H9 (cell line): ENCODE measurements around the gene PTGER2. TPM values are rescaled to one million over a fixed set of nuclear protein-coding genes. Genes with fewer than 3 reads are reported as not detected.

ENCODE experiments used
- DNase-seq: peaks from one replicate; pipeline ENCODE4 v3.0.0-alpha.2; 2017
- H2AFZ ChIP-seq: one replicate; pipeline ENCODE4 v1.6.1; 2013; ENCODE audit warnings: mild to moderate bottlenecking, low read length, control low read depth, moderate library complexity
- H2AK5ac ChIP-seq: 2 replicates; pipeline ENCODE4 v1.6.1; 2013; ENCODE audit warnings: low read length, control low read depth, mixed read lengths; ENCODE audit not compliant: insufficient read length
- H2BK120ac ChIP-seq: one replicate; pipeline ENCODE4 v1.6.1; 2013; ENCODE audit warnings: low read depth, mild to moderate bottlenecking, low read length, control low read depth, inconsistent platforms; ENCODE audit not compliant: poor library complexity, severe bottlenecking
- H2BK12ac ChIP-seq: 2 replicates; pipeline ENCODE4 v1.6.1; 2013; ENCODE audit warnings: low read length, control low read depth, mixed read lengths, low read depth; ENCODE audit not compliant: insufficient read length
- H2BK15ac ChIP-seq: 2 replicates; pipeline ENCODE4 v1.6.1; 2013; ENCODE audit warnings: low read depth, low read length, control low read depth
- H2BK20ac ChIP-seq: one replicate; pipeline ENCODE4 v1.6.1; 2013; ENCODE audit warnings: low read depth, mild to moderate bottlenecking, low read length, control low read depth, inconsistent platforms; ENCODE audit not compliant: poor library complexity, severe bottlenecking
- H2BK5ac ChIP-seq: 2 replicates; pipeline ENCODE4 v1.6.1; 2013; ENCODE audit warnings: low read length, control low read depth, mixed read lengths; ENCODE audit not compliant: insufficient read length
- H3K14ac ChIP-seq: 2 replicates; pipeline ENCODE4 v1.6.1; 2013; ENCODE audit warnings: low read length, control low read depth; ENCODE audit not compliant: insufficient read depth
- H3K18ac ChIP-seq: 2 replicates; pipeline ENCODE4 v1.6.1; 2013; ENCODE audit warnings: low read depth, mild to moderate bottlenecking, mixed read lengths, low read length, control low read depth; ENCODE audit not compliant: insufficient read length
- H3K23ac ChIP-seq: 2 replicates; pipeline ENCODE4 v1.6.1; 2013; ENCODE audit warnings: low read length, control low read depth, mixed read lengths, low read depth; ENCODE audit not compliant: insufficient read length
- H3K23me2 ChIP-seq: 2 replicates; pipeline ENCODE4 v1.6.1; 2013; ENCODE audit warnings: low read depth, mild to moderate bottlenecking, mixed read lengths, low read length, control low read depth; ENCODE audit not compliant: insufficient read length, poor library complexity, severe bottlenecking
- H3K27ac ChIP-seq: 2 replicates; pipeline ENCODE4 v1.5.1; 2013; ENCODE audit warnings: low read length, control low read depth, mixed read lengths, low read depth; ENCODE audit not compliant: insufficient read length
- H3K27me3 ChIP-seq: 2 replicates; pipeline ENCODE4 v1.6.1; 2013; ENCODE audit warnings: low read length, control low read depth, inconsistent platforms; ENCODE audit not compliant: insufficient read depth
- H3K4ac ChIP-seq: 2 replicates; pipeline ENCODE4 v1.6.1; 2013; ENCODE audit warnings: low read depth, mild to moderate bottlenecking, control low read depth, inconsistent platforms, low read length, moderate library complexity
- H3K4me1 ChIP-seq: 2 replicates; pipeline ENCODE4 v1.6.1; 2013; ENCODE audit warnings: low read length, control low read depth, inconsistent platforms; ENCODE audit not compliant: insufficient read depth
- H3K4me2 ChIP-seq: 2 replicates; pipeline ENCODE4 v1.6.1; 2013; ENCODE audit warnings: low read length, control low read depth, mixed read lengths; ENCODE audit not compliant: insufficient read length, insufficient read depth
- H3K56ac ChIP-seq: 2 replicates; pipeline ENCODE4 v1.6.1; 2013; ENCODE audit warnings: low read depth, mild to moderate bottlenecking, mixed read lengths, low read length, control low read depth; ENCODE audit not compliant: insufficient read length
- H3K79me1 ChIP-seq: 2 replicates; pipeline ENCODE4 v1.6.1; 2013; ENCODE audit warnings: low read depth, mild to moderate bottlenecking, moderate library complexity, low read length, control low read depth, inconsistent platforms; ENCODE audit not compliant: insufficient read depth, poor library complexity, severe bottlenecking
- H3K79me2 ChIP-seq: 2 replicates; pipeline ENCODE4 v1.6.1; 2013; ENCODE audit warnings: low read length, control low read depth, inconsistent platforms; ENCODE audit not compliant: insufficient read depth
- H3K9ac ChIP-seq: 2 replicates; pipeline ENCODE4 v1.6.1; 2013; ENCODE audit warnings: low read length, control low read depth, mixed read lengths; ENCODE audit not compliant: insufficient read length; ENCODE audit errors: extremely low read depth
- H3K9me3 ChIP-seq: one replicate; pipeline ENCODE4 v1.6.1; 2013; ENCODE audit warnings: low read depth, low read length, inconsistent platforms; ENCODE audit not compliant: control insufficient read depth
- H3T11ph ChIP-seq: one replicate; pipeline ENCODE4 v1.6.1; 2013; ENCODE audit warnings: mild to moderate bottlenecking, low read length, control low read depth, inconsistent platforms
- H4K20me1 ChIP-seq: one replicate; pipeline ENCODE4 v1.6.1; 2013; ENCODE audit not compliant: control insufficient read depth, insufficient read length, insufficient read depth
- H4K5ac ChIP-seq: 2 replicates; pipeline ENCODE4 v1.6.1; 2013; ENCODE audit warnings: low read depth, mild to moderate bottlenecking, mixed read lengths, low read length, control low read depth; ENCODE audit not compliant: insufficient read length
- H4K8ac ChIP-seq: replicated peaks from 2 replicates; pipeline ENCODE4 v1.6.1; 2013; ENCODE audit warnings: low read length, control low read depth, mixed read lengths, low read depth; ENCODE audit not compliant: insufficient read length
- H4K91ac ChIP-seq: 2 replicates; pipeline ENCODE4 v1.6.1; 2013; ENCODE audit warnings: low read depth, mild to moderate bottlenecking, moderate library complexity, mixed read lengths, low read length, control low read depth; ENCODE audit not compliant: insufficient read length
- H3K27ac Mint-ChIP-seq, 3 experiments: 2 replicates in 2 of 3; 3 replicates in 1 of 3; pipeline ENCODE4 v1.8.0; 2020 to 2021; ENCODE audit warnings: mixed read lengths in 3 of 3, mild to moderate bottlenecking in 1 of 3, moderate library complexity in 1 of 3
- H3K27me3 Mint-ChIP-seq: 2 replicates; pipeline ENCODE4 v1.8.0; 2021; ENCODE audit warnings: low read depth, mild to moderate bottlenecking, moderate library complexity, mixed read lengths
- H3K36me3 Mint-ChIP-seq, 3 experiments: 2 replicates in 2 of 3; 3 replicates in 1 of 3; pipeline ENCODE4 v1.8.0; 2020 to 2021; ENCODE audit warnings: low read depth in 3 of 3, mixed read lengths in 3 of 3; ENCODE audit not compliant: insufficient read depth in 1 of 3
- H3K4me1 Mint-ChIP-seq, 2 experiments: 2 replicates each; pipeline ENCODE4 v1.8.0; 2020; ENCODE audit warnings: mixed read lengths in 2 of 2
- H3K4me3 Mint-ChIP-seq, 2 experiments: 2 replicates in 1 of 2; 3 replicates in 1 of 2; pipeline ENCODE4 v1.8.0; 2020 to 2021; ENCODE audit warnings: mild to moderate bottlenecking in 2 of 2, mixed read lengths in 2 of 2, moderate library complexity in 1 of 2
- H3K9me3 Mint-ChIP-seq, 2 experiments: 2 replicates in 1 of 2; 3 replicates in 1 of 2; pipeline ENCODE4 v1.8.0; 2020; ENCODE audit warnings: mild to moderate bottlenecking in 2 of 2, mixed read lengths in 2 of 2, moderate library complexity in 1 of 2
- CTCF ChIP-seq: fragments of 200-600 bp; sonication (generic); conservative IDR thresholded peaks from 3 replicates; pipeline ENCODE4 v1.8.0; 2021; ENCODE audit warnings: antibody characterized with exemption, mild to moderate bottlenecking
- WGBS: extraction: QIAGEN DNeasy Blood & Tissue Kit; methylation state at CpG from one replicate; pipeline ENCODE4 v1.1.7; 2013; ENCODE audit warnings: missing lambda C conversion rate, low lambda C conversion rate, mixed read lengths; ENCODE audit not compliant: insufficient read length; ENCODE audit errors: extremely low coverage; 5-methylcytosine and 5-hydroxymethylcytosine counted together
- total RNA-seq: library from RNA; stranded (reverse); gene quantifications from 2 replicates; pipeline ENCODE4 v1.2.1, GENCODE V29; 2021

The PTGER2 gene
- total RNA-seq, 1 experiment from 2014 or later = 1.0 TPM

- no peaks in the 10 kb centered on the region for H3K9me3 ChIP-seq
- no peak overlapping the region for H2BK15ac ChIP-seq
- H2BK120ac ChIP-seq = no peak overlapping the region
- no peak overlapping the region for H3K56ac ChIP-seq
- H3K14ac ChIP-seq = no peak overlapping the region
- H3K23me2 ChIP-seq = no peaks in the 10 kb centered on the region
- no peak overlapping the region for H3T11ph ChIP-seq
- H4K8ac ChIP-seq = no peak overlapping the region
- no CpG with 5 or more reads among the region's 4 CpGs for WGBS
- no peaks in the 10 kb centered on the region for H3K79me1 ChIP-seq
- no peak overlapping the region for H4K91ac ChIP-seq
- no peaks in the 10 kb centered on the region for H3K27me3 ChIP-seq
- Mint-ChIP-seq H3K4me1 (no peaks in the 10 kb centered on the region), H3K4me3 (no peak overlapping the region), H3K9me3 (peaks cover 4 to 7% of the 10 kb centered on the region in 2 experiments; a peak in 3 of 5 replicates), H3K36me3 (no peaks in the 10 kb centered on the region; a peak in 1 of 7 replicates), H3K27ac (no peak overlapping the region), H3K27me3 (no peaks in the 10 kb centered on the region; the same call in 1 of the 2 replicates)
- DNase-seq = no peak
- no peak overlapping the region for H2BK20ac ChIP-seq
- no peak for TF ChIP-seq CTCF
- H3K4me2 ChIP-seq = no peak overlapping the region
- H4K20me1 ChIP-seq = no peaks in the 10 kb centered on the region
- H3K23ac ChIP-seq = no peak overlapping the region
- H3K9ac ChIP-seq = no peak overlapping the region
- H3K79me2 ChIP-seq = no peaks in the 10 kb centered on the region
- no peak overlapping the region for H2BK12ac ChIP-seq
- no peak overlapping the region for H3K4ac ChIP-seq
- no peaks in the 10 kb centered on the region for H3K4me1 ChIP-seq
- H4K5ac ChIP-seq = no peak overlapping the region
- H3K18ac ChIP-seq = no peak overlapping the region
- H2AK5ac ChIP-seq = no peak overlapping the region
- H2AFZ ChIP-seq = no peak overlapping the region
- no peak overlapping the region for H2BK5ac ChIP-seq
- no peak overlapping the region for H3K27ac ChIP-seq
Observed at GRCh38 chr14:52370406-52370935, 56.4 kb downstream of the PTGER2 start.
